NCI-H510A treated with DMSO at 0.1 percent for 48 hours (cell line): Measurements from ENCODE around the gene WDR93.
A peak's percentile ranks its signal among the peaks of the same experiment; 100 is the strongest.

Experiments used
- DNase-seq: peaks from one replicate; lab custom pipeline; 2025; lab: John Stamatoyannopoulos, UW

The WDR93 gene

DNA sequence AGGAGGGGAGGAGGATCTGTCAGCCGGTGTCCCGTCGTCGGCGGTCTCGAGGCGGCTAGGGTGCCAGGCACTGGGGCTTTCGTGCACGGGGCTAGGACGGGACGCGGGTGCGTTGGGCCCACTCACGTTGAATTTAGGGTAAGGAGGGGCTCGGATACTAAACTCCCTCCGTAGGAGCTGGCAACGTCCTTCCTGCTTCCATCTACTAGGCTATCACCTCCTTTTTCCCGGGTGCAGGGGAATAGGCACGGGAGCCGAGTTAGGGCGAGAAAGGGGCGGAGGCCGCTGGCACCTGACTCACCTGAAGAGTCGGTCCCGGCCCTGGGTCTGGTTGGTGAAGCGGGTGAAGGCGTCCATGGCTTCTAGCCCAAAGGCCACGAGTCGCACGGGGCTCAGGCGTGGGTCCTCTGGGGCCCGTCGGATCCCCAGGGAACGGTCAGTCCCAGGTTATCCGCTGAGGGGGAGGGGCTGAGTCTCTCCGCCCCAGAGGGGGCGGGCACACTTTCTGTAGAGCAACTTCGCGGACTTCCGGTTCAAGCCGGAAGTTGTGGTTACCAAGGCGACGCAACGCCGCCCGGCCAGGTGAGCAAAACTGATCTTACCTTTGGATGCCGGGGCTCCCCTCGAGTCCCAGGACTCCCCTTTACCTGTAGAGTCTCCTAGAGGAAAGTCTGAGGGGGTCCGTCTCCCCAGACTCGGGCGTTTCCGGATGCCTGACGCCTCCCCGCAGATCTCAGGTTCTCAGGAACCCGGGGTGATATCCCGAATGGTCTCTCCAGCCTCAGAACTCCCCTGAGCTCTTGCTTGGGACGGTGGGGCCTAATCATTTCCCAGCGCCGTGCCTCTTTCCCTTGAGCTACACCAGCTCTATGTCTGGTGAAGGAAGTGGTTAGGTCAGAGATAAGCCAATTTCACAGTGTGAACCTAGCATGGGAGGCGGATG is at the start of gene WDR93, which contains the start of gene PEX11A:
Gene WDR93 (plus strand): TSS at position 536 of the 943 bp plus-strand sequence. CDS start 10,936 bp downstream, outside the sequence.
Gene PEX11A (minus strand): TSS at position 479 of the 943 bp plus-strand sequence. CDS start 122 bp downstream, at position 357.
- peak; percentile 68 for DNase-seq

DNA sequence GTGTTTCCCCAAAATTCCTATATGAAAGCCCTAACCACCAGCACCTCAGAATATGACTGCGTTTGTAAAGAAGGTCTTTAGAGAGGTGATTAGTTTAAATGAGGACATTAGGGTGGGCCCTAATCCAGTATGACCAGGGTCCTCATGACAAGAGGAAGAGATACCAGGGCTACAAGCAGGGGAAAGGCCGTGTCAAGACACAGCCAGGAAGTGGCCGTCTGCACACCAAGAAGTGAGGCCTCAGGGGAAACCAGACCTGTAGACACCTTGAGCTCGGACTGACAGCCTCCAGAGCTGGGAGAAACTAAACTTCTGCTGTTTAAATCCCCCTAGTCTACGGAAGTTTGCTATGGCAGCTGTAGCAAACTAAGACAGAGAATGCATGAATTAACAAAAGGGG is 49.6 kb upstream of the WDR93 start:
- DNase-seq: no peak

DNA sequence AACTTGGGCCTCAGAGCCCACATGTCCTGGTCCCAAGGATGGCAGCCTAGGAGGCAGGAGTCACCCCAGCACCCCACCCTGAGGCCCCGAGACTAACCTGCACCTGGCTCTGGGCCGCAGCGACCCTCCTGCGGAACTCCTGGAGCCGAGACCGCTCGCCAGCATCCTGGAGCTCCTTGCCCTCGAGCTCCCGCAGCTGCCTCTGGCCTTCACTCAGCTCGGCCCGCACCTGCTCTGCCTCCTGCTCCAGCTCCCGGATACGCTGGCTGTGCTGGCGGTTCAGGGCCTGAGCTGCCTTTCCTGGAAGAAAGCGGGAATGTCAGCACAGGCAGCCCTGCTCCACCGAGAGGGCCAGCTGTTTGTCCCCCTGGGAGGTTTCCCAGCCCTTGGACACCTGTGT is 48.5 kb upstream of the WDR93 start:
- no peak for DNase-seq

DNA sequence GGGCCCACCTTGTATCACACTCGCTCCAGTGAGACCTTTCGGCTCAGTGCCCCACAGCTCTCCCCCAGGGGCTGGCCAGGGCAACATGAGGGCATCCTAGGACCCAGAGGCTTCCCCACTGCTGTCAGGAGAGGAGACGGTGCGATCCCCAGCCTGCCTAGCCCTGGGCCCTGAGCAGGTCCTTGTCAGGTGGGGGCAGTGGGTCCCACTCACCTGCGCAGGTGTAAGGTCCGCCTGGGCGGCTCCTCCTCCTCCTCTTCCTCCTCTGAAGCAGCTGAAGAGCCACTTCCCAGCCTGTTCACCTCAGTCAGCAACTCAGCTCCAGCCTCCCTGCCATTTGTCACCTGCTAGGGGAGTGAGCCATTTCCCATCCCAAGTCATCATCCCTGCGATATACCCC is 44.9 kb upstream of the WDR93 start:
- no peak for DNase-seq

DNA sequence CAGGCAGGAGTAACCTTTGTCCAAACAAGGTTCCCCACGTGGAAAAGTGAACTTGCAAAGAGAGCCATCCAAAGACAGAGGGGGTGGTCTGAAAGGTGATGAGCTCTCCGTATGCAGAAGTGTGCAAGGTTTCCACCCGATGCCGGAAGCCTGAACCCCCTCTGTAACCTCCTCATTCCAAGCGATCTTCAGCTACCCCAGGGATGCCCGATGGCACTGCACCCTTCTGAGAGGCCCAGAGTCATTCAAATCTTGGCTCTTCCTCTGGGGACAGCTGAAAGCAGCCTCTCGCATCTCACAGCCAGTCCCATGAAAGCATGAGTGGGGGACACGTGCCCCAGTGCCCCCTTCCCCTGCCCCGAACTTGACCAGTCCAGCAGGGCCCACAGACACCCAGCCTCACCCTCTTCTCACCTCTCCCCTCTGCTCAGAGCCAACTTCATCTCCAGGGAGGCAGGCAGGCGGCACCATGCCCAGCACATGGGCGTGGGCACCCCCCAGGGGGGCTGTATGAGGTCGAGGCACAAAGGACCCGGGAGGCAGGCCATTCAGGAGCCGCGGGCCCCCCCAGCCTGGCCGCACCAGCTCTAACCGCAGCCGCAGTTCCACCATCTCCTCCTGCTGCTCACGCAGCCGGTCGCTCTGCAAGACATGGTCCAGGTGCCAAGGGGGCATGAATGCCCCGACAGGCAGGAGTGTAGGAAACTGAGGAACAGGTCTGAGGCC is 44.0 kb upstream of the WDR93 start:
- DNase-seq: no peak

DNA sequence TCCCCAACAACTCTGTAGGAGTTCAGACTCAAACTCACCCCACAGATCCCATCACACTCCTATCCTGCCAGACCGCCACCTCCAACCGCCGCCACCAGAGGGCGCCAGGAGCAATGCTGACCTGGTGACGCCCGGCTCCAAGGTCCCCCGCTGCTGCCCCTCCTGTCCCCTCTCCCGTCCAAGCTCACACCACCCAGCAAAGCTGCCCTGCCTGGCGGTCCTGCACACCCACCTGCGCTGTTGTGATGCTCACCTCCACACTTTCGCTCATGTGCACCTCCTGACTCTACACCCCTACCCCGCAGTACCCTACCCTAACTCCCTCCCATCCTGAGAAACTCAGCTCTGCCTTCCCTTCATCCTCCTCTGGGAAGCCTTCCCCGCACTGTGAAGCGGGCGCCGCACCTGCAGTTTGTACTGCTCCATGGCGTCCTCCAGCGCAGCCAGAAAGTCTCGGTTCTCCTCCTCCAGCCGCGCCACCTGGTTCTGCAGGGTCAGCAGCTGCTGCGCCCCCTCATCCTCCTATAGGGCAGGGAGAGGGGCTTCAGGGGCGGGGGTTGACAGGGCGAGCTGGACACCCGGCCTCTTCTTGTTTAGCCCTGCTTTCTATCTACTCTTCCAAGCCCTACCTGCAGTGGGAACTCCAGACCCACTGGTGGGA is 43.3 kb upstream of the WDR93 start:
- DNase-seq: no peak

DNA sequence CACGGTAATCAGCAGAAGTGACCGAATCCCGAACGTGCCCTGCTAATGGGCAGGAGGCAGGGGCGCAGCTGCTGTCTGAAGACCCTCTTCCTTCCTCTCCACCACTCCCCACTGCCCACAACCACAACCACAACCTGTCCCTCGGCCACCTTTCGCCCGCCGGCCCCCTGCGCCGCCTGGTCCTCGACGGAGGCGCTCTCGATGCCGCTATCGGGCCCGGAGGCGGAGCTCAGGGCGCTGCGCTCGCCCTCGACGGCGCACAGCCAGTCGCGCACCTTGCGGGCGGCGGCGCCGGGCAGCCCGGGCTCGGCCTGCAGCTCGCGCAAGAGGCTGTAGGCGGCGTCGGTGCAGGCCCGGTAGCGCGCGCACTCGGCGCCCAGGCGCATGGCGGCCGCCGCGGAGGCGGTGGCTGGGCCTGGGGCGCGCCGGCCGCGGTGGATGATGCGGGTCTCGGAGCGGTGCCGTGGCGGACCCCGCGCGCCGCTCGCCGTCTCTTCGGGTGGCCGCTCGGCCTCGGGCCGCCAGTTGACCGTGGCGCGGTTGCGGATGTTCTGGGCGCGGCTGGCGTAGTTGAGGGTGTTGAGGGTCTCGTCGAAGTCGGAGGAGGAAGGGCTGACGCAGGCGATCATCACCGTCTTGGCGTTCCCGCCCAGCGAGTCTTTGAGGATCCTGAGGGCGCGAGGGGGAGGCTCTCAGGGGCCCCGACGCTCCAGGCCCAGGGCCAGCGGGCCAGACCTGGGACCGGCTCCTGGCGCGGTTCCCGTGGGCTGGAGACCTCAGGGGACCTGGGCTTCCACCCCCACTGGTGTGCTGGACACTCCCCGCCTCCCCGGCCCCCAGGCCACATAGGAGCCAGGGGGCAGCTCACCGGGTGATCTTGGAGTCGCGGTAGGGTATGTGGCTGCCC is 42.3 kb upstream of the WDR93 start:
- DNase-seq: no peak

DNA sequence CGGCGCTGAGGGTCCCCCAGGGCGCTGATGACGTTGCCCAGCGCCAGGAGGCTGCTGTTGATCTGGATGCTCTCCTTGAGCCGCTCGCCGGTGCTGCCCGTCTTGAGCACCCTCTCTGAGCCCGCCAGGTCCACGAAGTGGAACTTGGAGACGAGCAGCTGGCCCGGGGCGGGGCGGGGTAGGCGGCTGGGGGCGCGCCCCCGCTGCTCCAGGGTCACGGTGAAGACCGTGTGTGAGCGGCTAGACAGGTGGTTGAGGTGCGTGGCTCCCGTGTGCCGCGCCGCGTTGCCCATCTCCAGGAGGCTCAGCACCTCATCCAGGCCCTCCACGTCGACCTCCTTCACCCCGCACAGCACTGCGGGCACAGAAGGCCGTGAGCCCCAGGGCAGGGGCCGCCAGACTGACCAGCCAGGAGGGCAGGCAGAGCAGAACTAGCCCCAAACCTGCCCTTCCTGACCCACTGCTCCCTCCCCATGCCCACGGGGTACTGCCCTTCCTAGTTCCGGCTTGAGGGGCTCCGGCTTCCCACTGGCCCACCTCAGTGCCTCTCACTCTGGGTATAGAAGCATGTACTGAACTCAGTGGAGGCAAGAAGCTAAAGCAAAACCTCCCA is 41.5 kb upstream of the WDR93 start:
- no peak for DNase-seq

DNA sequence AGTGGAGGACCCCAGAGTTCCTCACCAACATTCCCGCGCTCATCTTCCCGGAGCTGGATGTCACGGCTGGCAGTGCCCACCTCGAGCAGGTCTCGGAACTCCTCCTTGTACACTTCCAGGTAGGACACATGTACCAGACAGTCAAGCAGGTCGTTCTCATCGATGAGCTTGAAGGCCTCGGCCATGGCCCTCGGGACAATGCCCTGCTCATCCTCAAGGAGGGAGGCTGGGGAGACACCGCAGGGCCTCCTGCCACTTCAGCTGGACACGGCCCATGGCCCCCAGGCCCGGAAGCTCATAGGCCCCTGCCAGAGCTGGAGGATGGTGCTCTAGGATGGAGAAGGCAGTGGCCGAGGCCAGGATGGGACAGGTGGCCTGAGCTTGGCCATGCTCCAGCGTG is 40.9 kb upstream of the WDR93 start:
- DNase-seq: no peak

DNA sequence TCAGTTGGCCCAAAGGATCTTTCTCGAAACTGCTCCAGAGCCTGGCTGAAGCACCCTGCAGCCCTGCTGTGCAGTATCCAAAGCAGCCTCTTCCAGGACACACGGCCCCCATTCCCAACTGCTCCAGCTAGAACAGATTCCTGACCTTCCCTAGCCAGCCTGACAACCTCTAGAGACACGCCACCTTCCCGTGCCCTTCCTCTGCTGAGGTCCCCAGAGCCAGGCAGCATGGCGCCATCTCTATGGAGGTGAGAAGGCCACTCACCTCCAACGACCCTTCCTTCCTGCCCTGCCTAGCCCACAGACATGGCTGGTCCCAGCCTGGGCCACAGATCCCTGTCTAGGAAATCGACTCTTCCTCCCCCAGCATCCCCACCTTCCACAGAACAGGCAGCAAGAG is 38.5 kb upstream of the WDR93 start:
- no peak for DNase-seq

DNA sequence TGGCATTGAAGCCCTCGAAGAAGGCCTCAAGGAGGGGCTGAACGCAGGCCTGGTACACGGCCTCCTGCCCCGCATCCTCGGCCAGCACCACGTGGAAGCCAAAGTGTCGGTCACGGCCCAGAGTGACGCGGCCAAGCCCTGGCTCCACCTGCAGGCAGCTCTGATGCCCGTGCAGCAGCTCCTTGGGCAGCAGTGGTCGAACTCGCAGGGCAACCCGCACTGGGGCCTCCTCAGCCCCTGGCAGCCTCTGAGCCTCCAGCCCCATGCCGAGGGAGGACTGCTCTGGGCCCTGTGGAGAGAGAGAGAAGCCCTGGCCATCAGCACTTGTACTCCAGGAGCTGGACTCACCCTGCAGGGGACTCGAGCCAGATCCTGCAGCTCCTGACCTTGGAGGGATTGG is 37.9 kb upstream of the WDR93 start:
- no peak for DNase-seq

DNA sequence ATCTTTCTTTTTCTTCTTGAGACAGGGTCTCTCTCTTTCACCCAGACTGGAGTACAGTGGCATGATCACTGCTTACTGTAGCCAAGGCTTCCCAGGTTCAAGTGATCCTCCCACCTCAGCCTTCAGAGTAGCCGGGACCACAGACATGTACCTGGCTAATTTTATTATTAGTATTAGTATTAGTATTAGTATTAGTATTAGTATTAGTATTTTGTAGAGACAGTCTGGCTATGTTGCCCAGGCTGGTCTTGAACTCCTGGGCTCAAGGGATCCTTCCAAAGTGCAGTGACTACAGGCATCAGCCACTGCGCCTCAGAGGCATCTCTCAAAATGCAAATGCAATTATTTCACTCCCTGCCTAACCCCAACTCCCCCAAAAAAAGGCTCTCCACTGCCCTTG is 37.0 kb upstream of the WDR93 start:
- no peak for DNase-seq

DNA sequence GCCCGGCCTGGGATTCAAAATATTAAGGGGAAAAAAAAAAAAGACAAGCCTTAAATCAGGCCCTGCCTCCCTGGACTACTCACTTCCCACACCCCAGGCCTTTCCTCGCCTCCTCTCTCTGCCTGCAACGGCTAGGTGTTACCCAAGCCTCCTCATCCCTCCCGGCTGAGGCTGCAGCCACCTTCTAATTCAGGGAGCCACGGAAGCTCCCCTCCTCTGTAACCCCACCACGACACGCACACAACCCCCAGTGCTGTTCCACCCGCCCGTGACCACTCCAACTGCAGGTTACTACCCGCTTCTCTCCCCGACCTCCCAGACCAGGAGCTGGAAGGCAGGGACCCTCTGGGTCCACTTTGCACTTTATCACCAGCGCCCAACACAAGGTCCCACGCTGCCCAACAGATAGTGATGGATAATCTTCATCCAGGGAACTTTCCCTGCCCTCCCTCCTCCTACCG is 36.3 kb upstream of the WDR93 start:
- DNase-seq: no peak

DNA sequence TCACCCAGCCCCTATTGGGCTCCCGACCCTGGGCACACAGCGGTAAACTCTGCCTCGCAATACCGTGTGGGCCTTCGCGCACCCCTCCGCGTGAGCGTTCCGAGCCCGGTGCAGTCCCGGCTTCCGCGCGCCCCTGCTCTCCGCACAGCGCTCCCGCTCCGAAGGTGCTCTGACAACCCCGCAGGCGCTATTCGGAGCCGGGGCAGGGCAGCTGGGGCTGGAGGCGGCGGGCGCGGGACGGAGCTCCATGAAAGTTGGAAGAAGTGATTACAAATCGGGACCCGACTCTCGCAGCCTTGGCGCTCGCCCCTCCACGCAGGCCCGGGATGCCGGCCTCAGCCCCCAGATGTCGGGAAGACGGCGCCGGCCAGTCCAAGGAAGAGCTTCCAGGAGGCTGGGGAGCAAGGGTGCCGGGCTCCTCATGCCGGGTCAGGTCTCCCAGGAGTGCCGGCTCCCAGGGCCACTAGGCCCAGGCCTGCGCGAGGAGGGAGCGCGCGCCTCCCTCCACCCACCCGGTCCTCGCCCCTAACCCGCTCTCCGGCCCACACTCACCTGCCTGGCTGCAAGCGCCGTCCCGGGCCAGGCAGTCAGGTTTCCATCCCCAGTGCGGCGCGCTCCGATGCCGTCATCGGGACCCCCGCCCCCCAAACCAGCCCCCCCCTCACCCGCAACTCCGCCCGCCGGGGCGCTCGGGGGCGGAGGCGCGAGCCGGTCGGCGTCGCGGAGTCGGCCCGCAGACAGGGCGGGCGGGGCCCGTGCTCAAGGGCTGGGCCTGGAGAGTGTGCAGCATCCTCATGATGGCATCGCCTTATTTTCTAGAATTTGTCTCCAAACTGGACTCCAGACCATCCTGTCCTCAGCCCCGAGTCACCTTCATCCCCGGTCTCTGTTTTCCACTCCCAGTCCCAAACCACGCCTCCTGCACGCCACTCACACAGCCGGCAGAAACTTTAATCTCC is 35.5 kb upstream of the WDR93 start, which contains the start of gene KIF7:
Gene KIF7 (minus strand): TSS at position 621 of the 959 bp plus-strand sequence. CDS start 2,537 bp downstream, outside the sequence.
- no peak for DNase-seq

DNA sequence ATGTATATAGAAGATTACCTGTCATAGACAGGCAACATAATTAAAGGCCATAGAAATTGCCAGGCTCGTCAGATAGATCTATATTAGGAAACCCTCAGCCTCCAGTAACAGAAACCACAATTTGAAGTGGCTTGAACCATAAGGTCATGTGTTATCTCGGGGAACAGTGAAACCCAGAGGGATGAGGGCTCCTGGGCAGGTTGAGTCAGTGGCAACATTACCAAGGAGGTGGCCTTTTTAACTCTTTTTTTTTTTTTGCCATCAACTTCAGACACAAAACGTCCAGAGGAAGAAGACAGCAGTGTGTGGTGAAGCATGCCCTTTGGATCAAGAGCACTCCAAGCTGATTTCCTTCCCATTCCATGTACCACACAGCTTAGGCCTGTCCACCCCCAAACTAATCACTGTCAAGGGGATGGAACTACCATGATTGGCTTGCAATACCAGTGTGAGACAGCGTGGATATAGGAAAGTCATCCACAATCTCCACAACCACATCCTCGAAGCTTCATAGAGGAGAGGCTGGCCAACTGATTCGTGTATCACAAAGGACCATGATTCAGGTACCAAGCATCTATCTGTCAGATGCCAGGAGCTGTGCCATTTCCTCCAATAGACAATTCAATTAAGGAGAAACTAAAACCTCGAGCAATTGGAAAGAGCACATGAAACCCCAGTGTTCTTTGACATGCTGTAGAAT is 34.3 kb upstream of the WDR93 start:
- no peak for DNase-seq

DNA sequence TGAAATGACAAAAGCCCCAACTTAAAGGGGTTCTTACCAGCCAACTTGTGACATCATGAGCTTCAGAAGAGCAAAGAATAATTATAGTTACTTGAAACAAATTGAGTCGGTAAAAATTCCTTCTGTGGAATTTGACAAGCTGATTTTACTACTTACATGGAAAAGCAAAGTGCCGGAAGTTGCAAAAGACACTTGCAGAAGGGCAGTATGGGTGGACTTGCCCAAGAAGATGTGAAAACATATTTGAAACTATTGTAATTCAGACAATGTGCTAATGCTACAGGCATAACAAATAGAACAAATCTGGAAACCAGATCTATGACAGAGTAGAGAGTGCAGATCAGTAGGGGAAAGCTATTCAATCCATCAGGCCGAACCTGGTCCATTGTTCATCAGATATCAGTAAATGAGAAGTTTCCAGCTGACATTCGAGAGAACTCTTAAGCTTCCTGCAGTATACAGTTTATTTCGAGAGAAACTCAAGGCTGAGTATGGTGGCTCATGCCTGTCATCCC is 32.9 kb upstream of the WDR93 start:
- DNase-seq: no peak

DNA sequence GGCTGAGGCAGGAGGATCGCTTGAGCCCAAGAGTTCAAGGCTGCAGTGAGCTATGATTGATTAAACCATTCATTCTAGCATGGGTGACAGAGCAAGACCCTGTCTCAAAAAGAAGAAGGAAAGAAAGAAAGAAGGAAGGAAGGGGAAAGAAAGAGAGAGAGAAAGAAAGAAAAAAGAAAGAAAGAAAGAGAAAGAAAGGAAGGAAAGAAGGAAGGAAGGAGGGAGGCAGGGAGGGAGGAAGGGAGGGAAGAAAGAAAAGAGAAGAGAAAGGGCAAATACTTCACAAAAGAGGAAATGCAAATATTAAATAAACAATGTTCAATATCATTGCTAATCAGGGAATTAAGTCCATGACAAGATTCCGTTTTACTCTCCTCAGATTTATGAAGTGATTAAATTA is 31.3 kb upstream of the WDR93 start:
- DNase-seq: no peak

DNA sequence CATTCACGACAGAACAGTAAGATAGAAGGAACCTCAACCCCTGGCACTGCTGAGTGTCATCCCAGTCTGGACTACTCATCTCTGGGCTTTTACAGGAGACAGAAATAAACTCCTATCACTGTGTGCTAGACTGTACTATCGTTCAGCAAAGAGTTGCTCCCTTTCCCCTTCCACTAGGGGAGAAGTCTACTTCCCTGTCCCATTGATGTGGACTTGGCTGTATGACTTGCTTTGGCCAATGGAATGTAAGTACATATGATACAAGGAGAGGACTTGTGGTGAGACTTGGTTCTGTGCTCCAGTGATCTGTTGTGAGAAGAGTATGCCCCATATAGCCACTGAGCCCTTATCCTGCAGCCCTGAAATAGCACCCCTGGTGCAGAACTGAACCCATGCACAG is 30.1 kb upstream of the WDR93 start:
- DNase-seq: no peak
